PC-3 (cell line): ENCODE measurements around the gene DNTT. TPM values are rescaled to one million over a fixed set of nuclear protein-coding genes. Genes with fewer than 3 reads are reported as not detected.

Source experiments
- ATAC-seq: fragments of 200-7000 bp; cut with Tn5 transposase; 2 replicates; pipeline ENCODE4 v1.9.1; 2020; ENCODE audit warnings: mild to moderate bottlenecking, moderate library complexity
- BruUV-seq: library from RNA; stranded (reverse); fragments of 400-500 nt; replicated peaks from 2 replicates; lab custom pipeline; 2021; lab: Mats Ljungman, UMichigan
- CTCF ChIA-PET: fragments of 300-600 bp; sonication (Branson Sonifier 250); formaldehyde crosslinking; loops from one replicate; lab custom pipeline; 2022; ENCODE audit warnings: antibody characterized with exemption; lab: Charles Lee
- POLR2A ChIA-PET: fragments of 300-600 bp; sonication (Branson Sonifier 250); formaldehyde crosslinking; loops from one replicate; lab custom pipeline; 2022; ENCODE audit warnings: antibody characterized with exemption; ENCODE audit not compliant: unreplicated experiment; lab: Charles Lee
- DNase-seq: peaks from one replicate; pipeline ENCODE4 v3.0.0-alpha.2; 2015
- H2AFZ ChIP-seq: fragments of 300-600 bp; sonication (generic); 2 replicates; pipeline ENCODE4 v1.6.0; 2016; ENCODE audit warnings: antibody characterized with exemption, low read length
- H3F3A ChIP-seq: fragments of 300-600 bp; sonication (generic); one replicate; pipeline ENCODE4 v1.6.0; 2017; ENCODE audit warnings: antibody characterized with exemption, low read length, control low read depth, mild to moderate bottlenecking; ENCODE audit not compliant: unreplicated experiment
- H3K27ac ChIP-seq: fragments of 300-600 bp; sonication (generic); 2 replicates; pipeline ENCODE4 v1.5.1; 2016; ENCODE audit warnings: mild to moderate bottlenecking, low read length
- H3K27me3 ChIP-seq: fragments of 300-600 bp; sonication (generic); 2 replicates; pipeline ENCODE4 v1.6.1; 2016; ENCODE audit warnings: low read length, mixed read lengths
- H3K36me3 ChIP-seq: fragments of 300-600 bp; sonication (generic); 2 replicates; pipeline ENCODE4 v1.6.1; 2016; ENCODE audit warnings: low read depth, mixed run types, low read length, mixed read lengths
- H3K4me1 ChIP-seq: fragments of 300-600 bp; sonication (generic); 2 replicates; pipeline ENCODE4 v1.5.1; 2016; ENCODE audit warnings: low read length; ENCODE audit not compliant: insufficient read depth
- H3K4me2 ChIP-seq: fragments of 300-600 bp; sonication (generic); 2 replicates; pipeline ENCODE4 v1.6.0; 2016; ENCODE audit warnings: low read length
- H3K4me3 ChIP-seq: fragments of 300-600 bp; sonication (generic); 2 replicates; pipeline ENCODE4 v1.5.1; 2016; ENCODE audit warnings: mild to moderate bottlenecking, low read length, mixed read lengths
- H3K79me2 ChIP-seq: fragments of 300-600 bp; sonication (generic); 2 replicates; pipeline ENCODE4 v1.6.1; 2017; ENCODE audit warnings: low read length, mixed read lengths
- H3K9ac ChIP-seq: fragments of 300-600 bp; sonication (generic); 2 replicates; pipeline ENCODE4 v1.6.0; 2016; ENCODE audit warnings: mild to moderate bottlenecking, low read length
- H3K9me2 ChIP-seq: fragments of 300-600 bp; sonication (generic); replicated peaks from 2 replicates; pipeline ENCODE4 v1.6.1; 2016; ENCODE audit warnings: mixed run types, low read length, mixed read lengths
- H3K9me3 ChIP-seq: fragments of 300-600 bp; sonication (generic); 2 replicates; pipeline ENCODE4 v1.6.1; 2016; ENCODE audit warnings: low read length, mixed read lengths
- H4K20me1 ChIP-seq: fragments of 300-600 bp; sonication (generic); 2 replicates; pipeline ENCODE4 v1.6.1; 2016; ENCODE audit warnings: low read length, mixed read lengths
- EZH2 ChIP-seq: fragments of 300-600 bp; sonication (generic); IDR thresholded peaks from one replicate; pipeline ENCODE4 v1.6.1; 2017; ENCODE audit warnings: antibody characterized with exemption, mild to moderate bottlenecking, low read length; ENCODE audit not compliant: unreplicated experiment
- EZH2phosphoT487 ChIP-seq: fragments of 300-600 bp; sonication (generic); IDR thresholded peaks from 2 replicates; pipeline ENCODE4 v1.6.1; 2018; ENCODE audit warnings: mild to moderate bottlenecking, antibody characterized with exemption, low read length, borderline replicate concordance
- intact Hi-C: fragments of 100-400 bp; cut with micrococcal nuclease; formaldehyde crosslinking; loops from 2 replicates; pipeline ENCODE4 v1.9.0; 2023
- total RNA-seq: library from RNA; depleted of rRNA; stranded (reverse); fragments of >200 nt; gene quantifications from 2 replicates; pipeline ENCODE4 v1.2.3, GENCODE V29; 2014
- TF ChIP-seq, protein P1 (sequence below): fragments of 300-600 bp; sonication (generic); conservative IDR thresholded peaks from 2 replicates; pipeline ENCODE4 v1.5.1; 2017; ENCODE audit warnings: antibody characterized with exemption, low read depth, mild to moderate bottlenecking, low read length

Gene DNTT
- total RNA-seq, 1 experiment from 2014 or later: not detected

DNA sequence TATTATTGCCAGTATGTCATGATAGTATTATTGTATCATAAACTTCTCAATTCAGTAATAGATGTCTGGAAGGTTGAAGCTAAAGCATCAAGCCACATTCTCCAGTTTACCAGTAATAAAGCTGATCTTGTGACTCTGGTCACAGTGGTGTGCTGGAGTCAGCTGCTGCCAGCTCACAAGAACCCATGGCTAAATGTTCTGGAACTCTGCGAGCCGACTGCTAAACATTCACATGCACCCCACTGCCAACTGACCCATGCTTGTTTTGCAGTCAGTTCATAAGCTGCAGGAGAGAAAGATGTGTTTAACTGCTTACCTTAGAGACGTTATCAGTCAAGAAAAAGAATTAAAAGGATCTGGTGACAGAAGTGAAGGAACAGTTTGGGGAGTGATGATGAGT lies 5.9 kb upstream of the DNTT start:
- H3K4me3 ChIP-seq: no peak overlapping the region
- H3K9ac ChIP-seq: no peak overlapping the region
- no peaks in the 10 kb centered on the region for H3K79me2 ChIP-seq
- no TSS peak for BruUV-seq
- DNase-seq (no peak), ATAC-seq (no peak)
- no peaks in the 10 kb centered on the region for H3K36me3 ChIP-seq
- CTCF ChIA-PET: no interaction called here
- peaks cover 73% of the 10 kb centered on the region for H3K27me3 ChIP-seq
- no peaks in the 10 kb centered on the region for H4K20me1 ChIP-seq
- intact Hi-C loops: loop anchor here (10.0 kb wide), 2 partner anchors 74 to 454 kb away; no protein-coding TSS in a partner anchor
- no peaks in the 10 kb centered on the region for H3K9me3 ChIP-seq
- H2AFZ ChIP-seq: no peak overlapping the region
- H3K4me2 ChIP-seq: no peak overlapping the region
- TF ChIP-seq, protein P1, sequence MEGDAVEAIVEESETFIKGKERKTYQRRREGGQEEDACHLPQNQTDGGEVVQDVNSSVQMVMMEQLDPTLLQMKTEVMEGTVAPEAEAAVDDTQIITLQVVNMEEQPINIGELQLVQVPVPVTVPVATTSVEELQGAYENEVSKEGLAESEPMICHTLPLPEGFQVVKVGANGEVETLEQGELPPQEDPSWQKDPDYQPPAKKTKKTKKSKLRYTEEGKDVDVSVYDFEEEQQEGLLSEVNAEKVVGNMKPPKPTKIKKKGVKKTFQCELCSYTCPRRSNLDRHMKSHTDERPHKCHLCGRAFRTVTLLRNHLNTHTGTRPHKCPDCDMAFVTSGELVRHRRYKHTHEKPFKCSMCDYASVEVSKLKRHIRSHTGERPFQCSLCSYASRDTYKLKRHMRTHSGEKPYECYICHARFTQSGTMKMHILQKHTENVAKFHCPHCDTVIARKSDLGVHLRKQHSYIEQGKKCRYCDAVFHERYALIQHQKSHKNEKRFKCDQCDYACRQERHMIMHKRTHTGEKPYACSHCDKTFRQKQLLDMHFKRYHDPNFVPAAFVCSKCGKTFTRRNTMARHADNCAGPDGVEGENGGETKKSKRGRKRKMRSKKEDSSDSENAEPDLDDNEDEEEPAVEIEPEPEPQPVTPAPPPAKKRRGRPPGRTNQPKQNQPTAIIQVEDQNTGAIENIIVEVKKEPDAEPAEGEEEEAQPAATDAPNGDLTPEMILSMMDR: no peak
- TF ChIP-seq EZH2 (no peak), EZH2phosphoT487 (no peak)
- H3K27ac ChIP-seq: no peak overlapping the region
- H3F3A ChIP-seq: no peaks in the 10 kb centered on the region
- POLR2A ChIA-PET: no interaction called here
- H3K4me1 ChIP-seq: no peaks in the 10 kb centered on the region
- H3K9me2 ChIP-seq: no peaks in the 10 kb centered on the region

DNA sequence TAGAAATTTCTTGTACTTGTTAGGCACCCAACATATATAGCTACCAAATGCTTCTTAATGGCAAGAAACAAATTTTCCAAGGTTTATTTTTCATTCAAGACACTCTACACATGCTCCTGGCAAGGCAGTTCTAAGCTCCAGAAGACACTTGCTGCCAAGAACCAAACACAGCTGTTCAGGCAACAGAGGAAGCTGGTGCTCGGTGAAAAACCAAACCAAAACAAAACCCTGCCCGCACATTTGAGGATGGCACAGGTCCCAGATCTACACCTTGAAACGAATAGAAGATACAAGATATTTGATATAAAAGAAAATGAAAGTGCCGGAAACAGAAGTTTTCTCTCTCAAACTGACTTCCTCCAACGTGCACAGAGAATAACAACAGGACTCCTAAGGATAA lies 4.9 kb upstream of the DNTT start:
- ATAC-seq (no peak), DNase-seq (no peak)
- H3F3A ChIP-seq: no peaks in the 10 kb centered on the region
- no peaks in the 10 kb centered on the region for H3K36me3 ChIP-seq
- H2AFZ ChIP-seq: no peak overlapping the region
- H3K27ac ChIP-seq: no peak overlapping the region
- peaks cover 81% of the 10 kb centered on the region for H3K27me3 ChIP-seq
- H3K9ac ChIP-seq: no peak overlapping the region
- H3K4me3 ChIP-seq: no peak overlapping the region
- TF ChIP-seq, protein P1: no peak
- no peak for TF ChIP-seq EZH2phosphoT487
- no peak for TF ChIP-seq EZH2
- no peaks in the 10 kb centered on the region for H3K4me1 ChIP-seq
- ChIA-PET CTCF (no interaction called here), POLR2A (no interaction called here)
- intact Hi-C loops: loop anchor here (10.0 kb wide), 2 partner anchors 75 to 455 kb away; no protein-coding TSS in a partner anchor
- no peaks in the 10 kb centered on the region for H3K9me2 ChIP-seq
- no TSS peak for BruUV-seq
- no peak overlapping the region for H3K4me2 ChIP-seq
- no peaks in the 10 kb centered on the region for H4K20me1 ChIP-seq
- H3K79me2 ChIP-seq: no peaks in the 10 kb centered on the region
- H3K9me3 ChIP-seq: no peaks in the 10 kb centered on the region

DNA sequence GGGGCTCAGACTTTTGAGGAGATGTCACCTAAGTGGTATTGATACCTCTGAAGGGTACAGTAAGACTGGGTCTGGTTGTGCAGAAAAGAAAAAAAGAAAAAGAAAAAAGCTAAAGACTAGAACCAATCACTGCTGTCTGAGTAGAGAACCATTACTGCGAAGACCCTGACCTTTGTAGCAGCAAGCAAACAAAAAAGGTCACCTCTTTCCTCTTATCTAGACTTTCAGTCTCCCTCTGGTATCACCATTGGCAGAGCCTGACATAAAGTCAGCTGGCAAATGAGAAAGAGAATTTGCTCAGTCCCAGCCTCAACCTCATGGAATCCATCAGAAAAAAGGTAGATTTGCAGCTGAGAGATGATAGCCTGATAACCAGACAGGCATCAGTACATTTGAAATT lies 2.6 kb upstream of the DNTT start:
- Histone ChIP-seq H3K27ac (no peak overlapping the region), H3K27me3 (peaks cover 85% of the 10 kb centered on the region), H2AFZ (no peak overlapping the region), H3K9me3 (no peaks in the 10 kb centered on the region), H3K4me2 (no peak overlapping the region), H3F3A (no peaks in the 10 kb centered on the region), H3K9ac (no peak overlapping the region), H3K4me3 (no peak overlapping the region), H3K36me3 (no peaks in the 10 kb centered on the region), H3K79me2 (no peaks in the 10 kb centered on the region), H4K20me1 (no peaks in the 10 kb centered on the region), H3K9me2 (no peaks in the 10 kb centered on the region), H3K4me1 (no peaks in the 10 kb centered on the region)
- ChIA-PET CTCF (no interaction called here), POLR2A (no interaction called here)
- no peak for TF ChIP-seq EZH2
- TF ChIP-seq, protein P1: no peak
- no peak for TF ChIP-seq EZH2phosphoT487
- BruUV-seq: no TSS peak
- no peak for ATAC-seq
- intact Hi-C loops: no loop called here
- no peak for DNase-seq
